Activated naive CD8-positive, alpha-beta T cell (primary cell): ENCODE data around the gene APBB2.
"Not testable (repeated sequence)": the region's sequence is repeated elsewhere in the genome, so short reads cannot be mapped to it uniquely, and the experiment has no call there.

ENCODE experiments used
- H3K27ac Mint-ChIP-seq: one replicate; pipeline ENCODE4 v1.8.0; 2021; ENCODE audit warnings: mixed read lengths
- H3K27me3 Mint-ChIP-seq: one replicate; pipeline ENCODE4 v1.8.0; 2021; ENCODE audit warnings: mixed read lengths
- H3K36me3 Mint-ChIP-seq: one replicate; pipeline ENCODE4 v1.8.0; 2021; ENCODE audit warnings: mixed read lengths
- H3K4me1 Mint-ChIP-seq: one replicate; pipeline ENCODE4 v1.8.0; 2021; ENCODE audit warnings: low read depth, mixed read lengths
- H3K4me3 Mint-ChIP-seq: one replicate; pipeline ENCODE4 v1.8.0; 2021; ENCODE audit warnings: mild to moderate bottlenecking, mixed read lengths
- H3K9me3 Mint-ChIP-seq: one replicate; pipeline ENCODE4 v1.8.0; 2021; ENCODE audit warnings: low read depth, mixed read lengths

Gene APBB2

GRCh38 chr4:41052287-41052686, 162.1 kb downstream of the APBB2 start:
- Mint-ChIP-seq H3K36me3 (no peaks in the 10 kb centered on the region), H3K27me3 (peaks cover 16% of the 10 kb centered on the region), H3K27ac (no peak overlapping the region), H3K4me3 (no peak overlapping the region), H3K4me1 (no peaks in the 10 kb centered on the region), H3K9me3 (no peaks in the 10 kb centered on the region)

- Mint-ChIP-seq H3K4me3 (no peak overlapping the region), H3K36me3 (no peaks in the 10 kb centered on the region), H3K4me1 (no peaks in the 10 kb centered on the region), H3K27ac (no peak overlapping the region), H3K27me3 (peaks cover 13% of the 10 kb centered on the region), H3K9me3 (peaks cover 4% of the 10 kb centered on the region)
Observed at GRCh38 chr4:41050880-41051775, 163.2 kb downstream of the APBB2 start.

GRCh38 chr4:41050116-41050515, 164.2 kb downstream of the APBB2 start:
- Mint-ChIP-seq H3K9me3 (peaks cover 7% of the 10 kb centered on the region), H3K4me3 (no peak overlapping the region), H3K4me1 (no peaks in the 10 kb centered on the region), H3K27ac (no peak overlapping the region), H3K36me3 (no peaks in the 10 kb centered on the region), H3K27me3 (peaks cover 7% of the 10 kb centered on the region)

- H3K4me3 Mint-ChIP-seq, H3K36me3 Mint-ChIP-seq, H3K4me1 Mint-ChIP-seq, H3K27ac Mint-ChIP-seq, H3K27me3 Mint-ChIP-seq: not testable (repeated sequence)
- H3K9me3 Mint-ChIP-seq: peaks cover 15% of the 10 kb centered on the region
Observed at GRCh38 chr4:41049176-41049575, 165.2 kb downstream of the APBB2 start.

DNA sequence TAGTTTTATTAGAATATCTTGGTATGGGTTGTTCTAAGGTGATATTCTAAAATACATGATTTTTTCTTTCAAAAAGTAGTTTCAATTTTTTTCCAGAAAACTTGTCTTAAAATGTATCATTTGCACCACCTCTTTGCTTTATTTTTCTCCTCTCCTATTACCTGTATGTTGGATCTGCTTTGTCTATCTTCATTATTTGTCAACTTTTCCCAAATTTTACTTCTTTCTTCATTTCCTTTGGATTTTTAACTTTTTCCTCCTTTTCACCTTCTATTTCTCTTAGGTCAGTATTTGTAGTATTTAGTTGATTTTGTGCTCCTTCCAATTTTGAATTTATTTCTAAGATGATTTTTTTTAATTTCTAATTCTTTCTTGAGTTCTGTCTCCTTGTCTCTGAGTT, 169.6 kb downstream of the APBB2 start:
- H3K36me3 Mint-ChIP-seq: no peaks in the 10 kb centered on the region
- no peaks in the 10 kb centered on the region for H3K4me1 Mint-ChIP-seq
- no peak overlapping the region for H3K4me3 Mint-ChIP-seq
- H3K9me3 Mint-ChIP-seq: peaks cover 16% of the 10 kb centered on the region
- no peak overlapping the region for H3K27ac Mint-ChIP-seq
- H3K27me3 Mint-ChIP-seq: peaks cover 1% of the 10 kb centered on the region

- no peak overlapping the region for H3K4me3 Mint-ChIP-seq
- no peaks in the 10 kb centered on the region for H3K36me3 Mint-ChIP-seq
- no peaks in the 10 kb centered on the region for H3K4me1 Mint-ChIP-seq
- H3K9me3 Mint-ChIP-seq: peaks cover 16% of the 10 kb centered on the region
- H3K27me3 Mint-ChIP-seq: peaks cover 1% of the 10 kb centered on the region
- no peak overlapping the region for H3K27ac Mint-ChIP-seq
Observed at GRCh38 chr4:41044165-41044564, 170.2 kb downstream of the APBB2 start.

DNA sequence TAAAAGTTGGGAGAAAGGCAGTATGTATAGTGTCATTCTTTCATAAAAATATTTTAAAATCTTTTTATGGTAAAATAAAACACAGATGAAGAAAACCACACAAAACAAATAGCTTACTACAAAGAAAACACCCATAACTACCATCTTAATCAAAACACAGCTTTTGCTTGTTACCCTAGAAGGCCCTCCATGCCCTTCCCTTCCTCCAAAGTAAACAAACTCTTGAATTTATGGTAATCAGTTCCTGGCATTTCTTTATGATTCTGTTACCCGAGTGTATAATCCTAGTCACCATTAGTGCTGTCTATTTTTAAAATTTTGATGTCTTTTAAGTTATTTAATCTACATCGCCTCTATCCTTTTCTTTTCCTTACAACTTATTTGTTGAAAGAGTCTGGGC, 170.9 kb downstream of the APBB2 start:
- H3K9me3 Mint-ChIP-seq: peaks cover 16% of the 10 kb centered on the region
- H3K27ac Mint-ChIP-seq: no peak overlapping the region
- H3K4me1 Mint-ChIP-seq: no peaks in the 10 kb centered on the region
- peaks cover 1% of the 10 kb centered on the region for H3K27me3 Mint-ChIP-seq
- no peaks in the 10 kb centered on the region for H3K36me3 Mint-ChIP-seq
- no peak overlapping the region for H3K4me3 Mint-ChIP-seq

GRCh38 chr4:41041551-41041950, 172.8 kb downstream of the APBB2 start:
- H3K4me1 Mint-ChIP-seq: no peaks in the 10 kb centered on the region
- H3K36me3 Mint-ChIP-seq: no peaks in the 10 kb centered on the region
- peaks cover 4% of the 10 kb centered on the region for H3K27me3 Mint-ChIP-seq
- H3K9me3 Mint-ChIP-seq: peaks cover 16% of the 10 kb centered on the region
- H3K27ac Mint-ChIP-seq: no peak overlapping the region
- no peak overlapping the region for H3K4me3 Mint-ChIP-seq

- H3K27ac Mint-ChIP-seq: no peak overlapping the region
- peaks cover 4% of the 10 kb centered on the region for H3K27me3 Mint-ChIP-seq
- no peak overlapping the region for H3K4me3 Mint-ChIP-seq
- peaks cover 2% of the 10 kb centered on the region for H3K9me3 Mint-ChIP-seq
- no peaks in the 10 kb centered on the region for H3K36me3 Mint-ChIP-seq
- no peaks in the 10 kb centered on the region for H3K4me1 Mint-ChIP-seq
Observed at GRCh38 chr4:41039317-41039716, 175.0 kb downstream of the APBB2 start.

DNA sequence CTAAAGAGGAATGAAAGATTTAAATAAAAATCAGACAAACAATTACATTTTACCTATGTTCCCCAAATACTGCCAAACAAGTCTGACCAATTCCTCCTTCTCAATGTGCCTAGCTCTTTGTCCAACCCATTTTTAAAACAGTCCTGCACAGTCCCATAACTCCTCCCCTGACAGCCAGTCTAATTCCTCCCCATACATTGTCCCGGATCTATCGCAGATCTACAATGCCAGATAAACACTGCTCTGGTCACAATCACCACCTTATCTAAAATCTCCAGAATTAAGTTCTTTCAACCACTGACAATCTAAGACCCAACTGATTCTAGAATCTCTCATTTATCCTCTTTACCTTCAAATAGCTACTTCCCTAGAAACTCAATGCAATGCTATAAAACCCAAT, 176.0 kb downstream of the APBB2 start:
- Mint-ChIP-seq H3K27ac (no peak overlapping the region), H3K4me1 (no peaks in the 10 kb centered on the region), H3K27me3 (peaks cover 4% of the 10 kb centered on the region), H3K9me3 (no peaks in the 10 kb centered on the region), H3K36me3 (no peaks in the 10 kb centered on the region), H3K4me3 (no peak overlapping the region)

DNA sequence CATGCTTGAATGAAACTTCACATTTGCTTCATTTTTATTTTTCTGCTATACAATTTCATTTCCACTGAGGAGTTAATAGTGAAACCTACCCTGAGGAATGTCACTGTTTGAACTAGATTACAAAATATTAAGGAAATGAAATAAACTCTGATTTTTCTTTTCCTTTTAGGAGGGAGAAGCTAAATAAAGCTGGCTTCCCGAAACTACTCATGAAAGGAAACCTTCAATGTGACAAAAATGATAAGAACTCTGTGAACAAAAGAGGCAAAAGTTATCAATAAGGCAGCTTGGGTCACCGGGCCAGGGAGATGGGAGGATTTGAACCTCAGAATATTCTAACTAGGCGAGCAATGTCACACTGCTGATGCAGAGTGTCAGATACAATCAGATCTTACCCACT, 185.2 kb downstream of the APBB2 start:
- no peak overlapping the region for H3K4me3 Mint-ChIP-seq
- peaks cover 3% of the 10 kb centered on the region for H3K36me3 Mint-ChIP-seq
- H3K27ac Mint-ChIP-seq: no peak overlapping the region
- H3K4me1 Mint-ChIP-seq: no peaks in the 10 kb centered on the region
- peaks cover 26% of the 10 kb centered on the region for H3K9me3 Mint-ChIP-seq
- peaks cover 3% of the 10 kb centered on the region for H3K27me3 Mint-ChIP-seq

DNA sequence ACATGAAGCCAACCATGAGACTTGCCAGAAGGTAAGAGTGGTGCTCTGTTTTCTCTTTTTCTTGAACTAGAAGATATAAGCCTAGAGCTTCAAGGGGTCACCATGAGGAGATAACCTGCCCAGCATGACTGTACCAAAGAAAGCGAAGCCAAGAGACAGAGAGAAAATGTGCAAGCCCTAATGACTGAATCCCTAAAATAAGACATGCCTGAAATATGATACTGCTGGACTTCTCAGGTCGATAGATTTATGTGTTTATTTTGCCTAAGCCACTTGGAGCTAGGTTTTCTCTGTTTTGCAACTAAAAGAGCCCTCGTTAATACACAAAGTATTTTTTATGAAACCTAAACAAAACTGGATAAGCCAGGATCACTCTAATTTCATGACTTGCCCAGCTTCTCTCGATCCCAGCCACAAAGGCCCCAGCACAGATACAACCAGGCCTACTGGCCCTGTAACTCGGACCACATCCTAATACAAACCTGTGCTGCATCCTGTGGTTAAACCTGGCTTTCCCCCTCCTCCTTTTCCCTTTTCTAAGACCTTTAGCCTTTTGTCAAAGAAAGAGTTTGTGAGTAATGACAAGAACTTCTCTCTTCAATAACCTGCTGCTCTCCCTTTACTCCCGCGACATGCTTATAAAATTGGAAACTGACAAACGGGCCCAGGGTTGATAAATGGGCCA, 185.8 kb downstream of the APBB2 start:
- H3K9me3 Mint-ChIP-seq: peaks cover 28% of the 10 kb centered on the region
- no peaks in the 10 kb centered on the region for H3K4me1 Mint-ChIP-seq
- no peak overlapping the region for H3K4me3 Mint-ChIP-seq
- peaks cover 3% of the 10 kb centered on the region for H3K36me3 Mint-ChIP-seq
- H3K27me3 Mint-ChIP-seq: peaks cover 3% of the 10 kb centered on the region
- no peak overlapping the region for H3K27ac Mint-ChIP-seq

DNA sequence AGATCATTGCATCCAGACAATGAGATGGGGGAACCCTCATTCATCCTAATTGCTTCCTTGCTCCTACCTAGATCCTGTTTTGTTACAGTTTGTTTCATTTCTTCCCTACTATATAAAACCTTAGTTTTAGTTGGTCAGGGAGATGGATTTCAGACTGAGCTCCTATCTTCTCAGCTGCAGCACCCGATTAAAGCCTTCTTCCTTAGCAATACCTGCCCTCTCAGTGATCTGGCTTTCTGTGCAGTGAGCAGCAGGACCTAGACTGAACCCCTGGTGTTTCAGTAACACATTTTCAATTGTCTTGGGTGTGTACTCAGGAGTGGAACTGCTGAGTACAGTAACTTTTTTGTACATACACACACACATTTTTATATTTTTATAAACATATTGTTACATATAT, 187.4 kb downstream of the APBB2 start:
- H3K9me3 Mint-ChIP-seq: peaks cover 32% of the 10 kb centered on the region
- peaks cover 6% of the 10 kb centered on the region for H3K36me3 Mint-ChIP-seq
- H3K27me3 Mint-ChIP-seq: peaks cover 3% of the 10 kb centered on the region
- H3K4me1 Mint-ChIP-seq: no peaks in the 10 kb centered on the region
- no peak overlapping the region for H3K4me3 Mint-ChIP-seq
- H3K27ac Mint-ChIP-seq: no peak overlapping the region

GRCh38 chr4:41025824-41026223, 188.5 kb downstream of the APBB2 start:
- Mint-ChIP-seq H3K9me3 (peaks cover 32% of the 10 kb centered on the region), H3K36me3 (peaks cover 6% of the 10 kb centered on the region), H3K4me1 (no peaks in the 10 kb centered on the region), H3K27ac (no peak overlapping the region), H3K4me3 (no peak overlapping the region), H3K27me3 (peaks cover 3% of the 10 kb centered on the region)

DNA sequence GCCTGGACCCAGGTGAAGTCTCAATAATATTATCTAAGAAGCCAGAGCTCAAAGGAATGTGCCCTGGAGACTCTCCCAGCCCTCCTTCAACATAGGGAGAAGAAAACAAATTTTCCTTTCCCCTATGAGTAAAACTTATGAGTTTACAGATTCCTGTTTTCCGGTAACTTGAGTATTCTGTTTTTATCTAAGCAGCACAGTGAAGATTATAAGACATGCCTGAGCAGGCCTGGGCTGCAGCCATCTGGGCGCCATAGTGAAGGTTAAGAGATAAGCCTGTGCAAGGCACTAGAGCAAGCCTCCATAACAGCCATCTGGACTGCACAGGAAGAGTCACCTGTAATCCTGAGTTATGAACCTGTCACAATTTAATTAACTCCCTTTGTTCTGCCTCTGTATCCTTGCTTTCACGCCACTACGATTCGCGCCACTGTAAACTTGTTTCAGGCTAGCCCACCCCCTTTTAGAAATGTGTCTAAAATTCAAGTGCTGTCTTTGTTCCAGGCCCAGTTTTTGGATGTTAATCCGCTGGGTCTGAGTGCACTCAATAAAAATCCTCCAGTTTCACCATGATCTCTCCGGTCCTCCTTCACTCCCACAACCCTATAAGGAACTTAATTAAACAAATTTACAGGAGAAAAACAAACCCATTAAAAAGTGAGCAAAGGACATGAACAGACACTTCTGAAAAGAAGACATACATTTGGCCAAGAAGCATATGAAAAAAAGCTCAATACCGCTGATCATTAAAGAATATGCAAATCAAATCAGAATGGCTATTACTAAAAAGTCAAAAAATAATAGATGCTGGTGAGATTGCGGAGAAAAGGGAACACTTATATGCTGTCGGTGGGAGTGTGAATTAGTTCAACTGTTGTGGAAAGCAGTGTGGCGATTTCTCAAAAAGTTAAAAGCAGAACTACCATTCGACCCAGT, 189.5 kb downstream of the APBB2 start:
- Mint-ChIP-seq H3K9me3 (peaks cover 32% of the 10 kb centered on the region), H3K4me3 (no peak overlapping the region), H3K36me3 (peaks cover 6% of the 10 kb centered on the region), H3K27ac (no peak overlapping the region), H3K27me3 (no peaks in the 10 kb centered on the region), H3K4me1 (no peaks in the 10 kb centered on the region)
